ENCODE data around the gene ADAMTS18.

Gene ADAMTS18

GRCh38 chr16:77399546-77399945, 35.3 kb downstream of the ADAMTS18 start:
- in situ Hi-C loops (cut with MboI; ENCODE audit: low pct_unique_long_range_greater_than_20kb, low sequenced_read_pairs) = no loop called here
- DNase-seq = no peak

GRCh38 chr16:77399066-77399465, 35.8 kb downstream of the ADAMTS18 start:
- DNase-seq = no peak
- in situ Hi-C loops (cut with MboI; ENCODE audit: low pct_unique_long_range_greater_than_20kb, low sequenced_read_pairs) = no loop called here

- in situ Hi-C loops (cut with MboI; ENCODE audit: low pct_unique_long_range_greater_than_20kb, low sequenced_read_pairs) = no loop called here
- DNase-seq = no peak
These were observed 36.3 kb downstream of the ADAMTS18 start for GRCh38 chr16:77398495-77398894.

- in situ Hi-C loops (cut with MboI; ENCODE audit: low pct_unique_long_range_greater_than_20kb, low sequenced_read_pairs) = no loop called here
- DNase-seq = no peak
These were observed 38.4 kb downstream of the ADAMTS18 start for GRCh38 chr16:77396461-77396860.

GRCh38 chr16:77394699-77395098, 40.1 kb downstream of the ADAMTS18 start:
- no peak for DNase-seq
- in situ Hi-C loops (cut with MboI; ENCODE audit: low pct_unique_long_range_greater_than_20kb, low sequenced_read_pairs) = no loop called here

- in situ Hi-C loops (cut with MboI; ENCODE audit: low pct_unique_long_range_greater_than_20kb, low sequenced_read_pairs) = no loop called here
- DNase-seq = no peak
These were observed 40.9 kb downstream of the ADAMTS18 start for GRCh38 chr16:77393955-77394354.

- in situ Hi-C loops (cut with MboI; ENCODE audit: low pct_unique_long_range_greater_than_20kb, low sequenced_read_pairs) = no loop called here
- DNase-seq = no peak
These were observed 47.0 kb downstream of the ADAMTS18 start for GRCh38 chr16:77387815-77388209.

- DNase-seq = no peak
- in situ Hi-C loops (cut with MboI; ENCODE audit: low pct_unique_long_range_greater_than_20kb, low sequenced_read_pairs) = no loop called here
These were observed 47.7 kb downstream of the ADAMTS18 start for GRCh38 chr16:77386831-77387814.

GRCh38 chr16:77385481-77385880, 49.4 kb downstream of the ADAMTS18 start:
- in situ Hi-C loops (cut with MboI; ENCODE audit: low pct_unique_long_range_greater_than_20kb, low sequenced_read_pairs) = no loop called here
- no peak for DNase-seq

GRCh38 chr16:77383606-77384187, 51.1 kb downstream of the ADAMTS18 start:
- in situ Hi-C loops (cut with MboI; ENCODE audit: low pct_unique_long_range_greater_than_20kb, low sequenced_read_pairs) = no loop called here
- DNase-seq = no peak

GRCh38 chr16:77376358-77376757, 58.5 kb downstream of the ADAMTS18 start:
- in situ Hi-C loops (cut with MboI; ENCODE audit: low pct_unique_long_range_greater_than_20kb, low sequenced_read_pairs) = no loop called here
- no peak for DNase-seq

GRCh38 chr16:77375396-77375795, 59.4 kb downstream of the ADAMTS18 start:
- no peak for DNase-seq
- in situ Hi-C loops (cut with MboI; ENCODE audit: low pct_unique_long_range_greater_than_20kb, low sequenced_read_pairs) = no loop called here

- DNase-seq = no peak
- in situ Hi-C loops (cut with MboI; ENCODE audit: low pct_unique_long_range_greater_than_20kb, low sequenced_read_pairs) = no loop called here
These were observed 60.5 kb downstream of the ADAMTS18 start for GRCh38 chr16:77374384-77374783.

GRCh38 chr16:77373726-77374125, 61.1 kb downstream of the ADAMTS18 start:
- DNase-seq = no peak
- in situ Hi-C loops (cut with MboI; ENCODE audit: low pct_unique_long_range_greater_than_20kb, low sequenced_read_pairs) = no loop called here

GRCh38 chr16:77364770-77365169, 70.1 kb downstream of the ADAMTS18 start:
- DNase-seq = no peak

GRCh38 chr16:77359065-77359502, 75.8 kb downstream of the ADAMTS18 start:
- no peak for DNase-seq
- in situ Hi-C loops (cut with MboI; ENCODE audit: low pct_unique_long_range_greater_than_20kb, low sequenced_read_pairs) = no loop called here

More at GRCh38 chr16:77364770-77365169, 70.1 kb downstream of the ADAMTS18 start:
- in situ Hi-C loops (cut with MboI; ENCODE audit: low pct_unique_long_range_greater_than_20kb, low sequenced_read_pairs) = no loop called here

GRCh38 chr16:77353587-77354263, 81.1 kb downstream of the ADAMTS18 start:
- no peak for DNase-seq
- in situ Hi-C loops (cut with MboI; ENCODE audit: low pct_unique_long_range_greater_than_20kb, low sequenced_read_pairs) = no loop called here

GRCh38 chr16:77344341-77344740, 90.5 kb downstream of the ADAMTS18 start:
- in situ Hi-C loops (cut with MboI; ENCODE audit: low pct_unique_long_range_greater_than_20kb, low sequenced_read_pairs) = no loop called here
- no peak for DNase-seq

GRCh38 chr16:77336637-77337036, 98.2 kb downstream of the ADAMTS18 start:
- in situ Hi-C loops (cut with MboI; ENCODE audit: low pct_unique_long_range_greater_than_20kb, low sequenced_read_pairs) = no loop called here
- DNase-seq = no peak

Data from KBM-7 (cell line).